Activated CD8-positive, alpha-beta T cell treated with anti-CD3 and anti-CD28 coated beads, Interleukin-2, amount 10 ng/mL, durations not matched to agents 7 days and 5 days (primary cell): ENCODE data around the gene RRP8. TPM values are rescaled to one million over a fixed set of nuclear protein-coding genes. Genes with fewer than 3 reads are reported as not detected.
A peak's percentile ranks its signal among the peaks of the same experiment; 100 is the strongest.

Experiments
- ATAC-seq: fragments of 150-1000 bp; cut with Tn5 transposase; one replicate; pipeline ENCODE4 v1.10.0; 2021; ENCODE audit warnings: moderate library complexity
- CTCF ChIA-PET: fragments of 350-600 bp; sonication (Branson Sonifier 250); formaldehyde crosslinking; loops from one replicate; lab custom pipeline; 2021; ENCODE audit warnings: antibody characterized with exemption; lab: Charles Lee
- POLR2A ChIA-PET: fragments of 350-600 bp; sonication (Branson Sonifier 250); formaldehyde crosslinking; loops from one replicate; lab custom pipeline; 2021; ENCODE audit warnings: antibody characterized with exemption; lab: Charles Lee
- DNase-seq: peaks from one replicate; pipeline ENCODE4 v3.0.0-alpha.2; 2020
- H3K27ac Mint-ChIP-seq: one replicate; pipeline ENCODE4 v1.8.0; 2021; ENCODE audit warnings: mild to moderate bottlenecking, mixed read lengths
- H3K27me3 Mint-ChIP-seq: one replicate; pipeline ENCODE4 v1.8.0; 2021; ENCODE audit warnings: low read depth, mixed read lengths
- H3K36me3 Mint-ChIP-seq: one replicate; pipeline ENCODE4 v1.8.0; 2021; ENCODE audit warnings: low read depth, mixed read lengths
- H3K4me1 Mint-ChIP-seq: one replicate; pipeline ENCODE4 v1.8.0; 2021; ENCODE audit warnings: low read depth, mixed read lengths
- H3K4me3 Mint-ChIP-seq: one replicate; pipeline ENCODE4 v1.8.0; 2021; ENCODE audit warnings: mild to moderate bottlenecking, mixed read lengths
- H3K9me3 Mint-ChIP-seq: one replicate; pipeline ENCODE4 v1.8.0; 2022; ENCODE audit warnings: mixed read lengths; ENCODE audit not compliant: insufficient read depth
- total RNA-seq, 2 experiments: library from RNA; stranded (reverse); gene quantifications; one replicate each; pipeline ENCODE4 v1.2.3, GENCODE V29; 2021

Gene RRP8
- total RNA-seq, 2 experiments from 2014 or later = 28.6 to 29.8 TPM

DNA sequence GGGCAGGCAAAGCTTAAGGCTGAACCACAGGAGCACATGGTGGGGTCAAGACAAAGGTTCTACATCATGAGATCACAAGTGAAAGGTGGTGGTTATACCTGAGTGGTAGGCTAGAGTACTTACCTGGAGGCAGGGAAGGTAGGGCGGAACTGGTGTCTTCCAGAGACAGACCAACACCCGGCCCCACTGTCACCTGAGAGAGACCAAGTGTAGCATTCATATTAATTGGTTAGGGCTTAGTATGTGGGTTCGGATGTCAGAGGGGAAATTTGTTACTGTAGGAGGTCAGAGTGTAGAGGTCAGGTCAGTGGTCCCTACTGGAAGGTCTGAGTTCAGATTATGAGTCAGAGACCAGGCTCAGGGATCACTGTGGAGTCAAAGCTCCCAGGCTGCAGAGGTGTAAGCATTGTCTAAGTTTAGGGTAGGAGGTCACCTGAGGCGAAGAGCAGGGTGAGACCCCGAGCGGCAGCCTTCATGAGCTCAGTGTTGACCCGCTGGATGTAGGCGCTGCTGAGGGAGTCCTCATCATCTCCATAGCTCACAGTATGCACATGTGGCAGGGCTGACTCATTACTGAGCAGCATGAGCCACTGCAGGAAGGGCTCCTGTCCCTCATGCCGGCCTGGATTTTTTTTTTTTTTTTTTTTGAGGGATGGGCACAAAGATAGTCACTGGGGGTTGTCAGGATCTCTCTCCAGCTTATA is 12.6 kb upstream of the RRP8 start:
- Mint-ChIP-seq H3K9me3 (no peaks in the 10 kb centered on the region), H3K4me3 (no peak overlapping the region), H3K36me3 (peaks cover 27% of the 10 kb centered on the region), H3K4me1 (peaks cover 6% of the 10 kb centered on the region), H3K27ac (no peak overlapping the region), H3K27me3 (no peaks in the 10 kb centered on the region)
- ChIA-PET CTCF (interaction anchor here (1.1 to 1.2 kb wide), 2 partner anchors 9 to 11 kb away, joined by 3 to 4 read pairs; no protein-coding TSS in a partner anchor), POLR2A (no interaction called here)
- DNase-seq (no peak), ATAC-seq (no peak)

DNA sequence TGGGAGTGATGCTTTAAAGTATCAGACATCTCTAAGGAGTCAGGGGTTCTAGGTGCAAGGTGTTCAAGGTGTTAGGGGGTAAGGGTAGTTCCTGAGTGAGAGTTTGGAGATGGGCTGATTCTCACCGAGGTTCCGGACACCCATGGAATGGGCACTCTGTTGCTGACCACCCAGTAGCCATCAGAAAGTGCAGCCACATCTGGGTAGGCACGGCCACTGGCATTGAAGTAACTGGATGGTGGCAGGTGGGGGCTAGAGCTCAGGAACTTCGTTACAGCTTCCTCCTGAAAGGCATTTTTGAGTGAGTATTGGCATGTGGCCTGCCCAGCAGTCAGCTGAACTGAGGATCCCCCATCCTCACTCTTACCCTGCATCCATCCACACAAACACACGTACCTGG is 11.6 kb upstream of the RRP8 start:
- POLR2A ChIA-PET = no interaction called here
- Mint-ChIP-seq H3K4me1 (peaks cover 16% of the 10 kb centered on the region), H3K9me3 (no peaks in the 10 kb centered on the region), H3K27me3 (no peaks in the 10 kb centered on the region), H3K36me3 (peaks cover 37% of the 10 kb centered on the region), H3K4me3 (no peak overlapping the region), H3K27ac (no peak overlapping the region)
- CTCF ChIA-PET = interaction anchor here (1.1 to 5.1 kb wide), 2 partner anchors 8 to 67 kb away, joined by 3 to 56 read pairs; partner anchors contain the start of gene MRPL17
- no peak for DNase-seq
- no peak for ATAC-seq

DNA sequence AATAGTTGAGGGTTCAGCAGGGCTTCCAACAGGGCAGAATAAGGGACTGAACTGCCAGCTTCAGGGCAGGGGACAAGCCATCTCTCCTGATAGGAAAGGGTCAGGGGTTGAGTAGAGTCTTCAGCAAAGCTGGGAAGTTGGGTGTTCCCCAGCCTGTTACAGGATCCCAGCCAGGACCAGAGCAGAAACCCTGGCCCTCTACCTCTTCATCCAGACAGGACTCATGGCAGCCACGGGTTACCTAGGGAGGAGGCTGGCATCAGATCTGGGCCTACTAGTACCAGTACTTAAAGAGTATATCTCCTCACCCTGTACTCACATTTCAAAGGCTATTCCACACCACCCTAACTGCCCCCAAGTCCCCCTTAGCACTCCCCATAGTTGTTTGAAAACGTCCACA is 11.0 kb upstream of the RRP8 start:
- H3K4me1 Mint-ChIP-seq = peaks cover 22% of the 10 kb centered on the region
- H3K36me3 Mint-ChIP-seq = peaks cover 43% of the 10 kb centered on the region
- no peaks in the 10 kb centered on the region for H3K9me3 Mint-ChIP-seq
- no peak overlapping the region for H3K27ac Mint-ChIP-seq
- no peaks in the 10 kb centered on the region for H3K27me3 Mint-ChIP-seq
- DNase-seq = no peak
- POLR2A ChIA-PET = interaction anchor here (0.6 kb wide), 1 partner anchor 36 kb away, joined by 3 read pairs; no protein-coding TSS in a partner anchor
- CTCF ChIA-PET = interaction anchor here (0.7 to 5.1 kb wide), 2 partner anchors 68 to 83 kb away, joined by 3 to 56 read pairs; partner anchors contain the start of gene MRPL17
- H3K4me3 Mint-ChIP-seq = no peak overlapping the region
- ATAC-seq = no peak

DNA sequence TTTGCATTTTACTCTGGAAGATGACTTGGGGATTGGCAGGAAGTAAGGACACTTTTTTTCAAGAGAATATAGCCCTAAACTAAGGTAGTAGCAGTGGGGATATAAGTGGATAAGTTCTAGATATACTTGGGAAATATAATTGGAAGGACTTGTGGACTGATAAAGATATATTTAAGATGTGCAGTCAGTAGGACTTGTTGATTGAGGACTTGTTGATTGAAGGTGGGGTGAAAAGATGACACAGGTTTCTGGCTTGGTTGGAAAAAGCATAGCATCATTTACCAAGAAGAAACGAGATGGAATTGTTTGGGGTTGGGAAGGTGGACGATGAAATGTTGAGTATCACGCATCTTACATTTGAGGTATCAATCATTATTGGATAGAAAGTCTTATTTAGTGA is 10.1 kb upstream of the RRP8 start:
- Mint-ChIP-seq H3K4me1 (peaks cover 31% of the 10 kb centered on the region), H3K27me3 (no peaks in the 10 kb centered on the region), H3K4me3 (no peak overlapping the region), H3K36me3 (peaks cover 53% of the 10 kb centered on the region), H3K9me3 (no peaks in the 10 kb centered on the region), H3K27ac (no peak overlapping the region)
- DNase-seq = no peak
- ATAC-seq = no peak
- ChIA-PET POLR2A (interaction anchor here (1.3 to 2.2 kb wide), 4 partner anchors 10 to 69 kb away, joined by 3 to 14 read pairs (median 6); partner anchors contain the start of genes ILK and RRP8), CTCF (interaction anchor here (1.0 to 5.1 kb wide), 12 partner anchors 9 to 235 kb away, joined by 3 to 56 read pairs (median 12); partner anchors contain the start of gene MRPL17)

DNA sequence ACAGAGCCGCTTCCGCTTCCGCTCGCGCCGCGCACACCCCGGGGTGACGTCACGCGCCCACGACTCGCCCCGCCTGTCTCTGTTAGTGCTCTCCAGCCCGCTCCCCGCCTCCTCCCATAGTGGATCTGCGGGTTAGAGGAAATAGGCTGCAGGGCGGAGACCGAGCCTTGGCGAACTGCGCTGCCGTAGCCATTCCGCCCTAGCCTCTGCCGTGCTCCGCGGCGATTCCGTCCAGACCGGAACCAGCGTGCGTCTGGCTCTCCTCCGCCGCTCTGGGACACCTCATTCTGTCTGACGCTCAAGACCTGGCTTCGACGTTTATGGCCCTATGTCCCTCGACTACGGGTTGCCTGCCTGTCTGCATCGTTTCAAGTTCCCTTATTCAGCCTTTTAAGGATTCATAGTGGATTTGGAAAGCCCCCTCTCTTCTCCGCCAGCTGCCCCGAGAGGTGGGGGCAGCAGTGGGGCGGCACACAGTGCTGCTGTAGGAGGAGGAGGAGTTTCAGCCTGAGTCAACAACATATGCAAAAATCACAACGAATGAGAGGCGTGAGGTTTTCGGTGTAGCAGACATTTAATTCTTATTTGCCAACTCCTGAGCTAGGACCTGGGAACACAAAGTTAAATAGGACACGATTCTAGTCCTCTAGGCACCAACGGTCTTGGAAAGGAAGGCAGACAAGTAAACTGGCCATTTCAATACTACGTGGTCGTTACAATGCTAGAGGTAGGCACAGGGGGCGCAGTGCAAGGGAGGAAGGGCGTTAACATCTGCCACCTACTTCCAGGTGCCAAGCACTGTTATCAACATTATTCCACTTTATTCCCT is 9.0 kb upstream of the RRP8 start, which contains the start of gene TAF10:
TSS of gene TAF10 (minus strand) at position 4 of the 829 bp plus-strand sequence. CDS start 27 bp downstream, outside the sequence.
- Mint-ChIP-seq H3K36me3 (peaks cover 63% of the 10 kb centered on the region), H3K27me3 (no peaks in the 10 kb centered on the region), H3K4me1 (peaks cover 42% of the 10 kb centered on the region), H3K4me3 (peak within 1 kb of the TSS; percentile 89), H3K27ac (peak within 1 kb of the TSS; percentile 92), H3K9me3 (no peaks in the 10 kb centered on the region)
- POLR2A ChIA-PET = interaction anchor here (0.7 to 2.2 kb wide), 18 partner anchors 8 to 222 kb away, joined by 3 to 14 read pairs (median 4); partner anchors contain the start of genes ILK, MRPL17, RRP8 and SMPD1
- peak; percentile 98 for DNase-seq
- ATAC-seq = peak; percentile 95
- CTCF ChIA-PET = interaction anchor here (0.6 to 5.1 kb wide), 24 partner anchors 8 to 234 kb away, joined by 3 to 56 read pairs (median 4); partner anchors contain the start of genes ILK, MRPL17 and RRP8

DNA sequence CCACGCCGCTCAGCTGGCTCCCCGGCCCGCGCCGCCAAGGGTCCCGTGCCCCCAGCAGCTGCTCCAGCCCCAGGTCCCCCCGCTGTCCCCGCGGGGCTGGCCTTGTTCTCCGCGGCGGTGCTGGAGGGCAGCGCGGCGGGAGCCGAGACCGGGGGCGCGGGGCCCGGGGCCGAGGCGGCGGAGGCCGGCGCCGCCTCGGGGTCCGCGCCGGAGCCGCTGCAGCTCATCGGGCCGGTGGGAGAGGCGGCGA is 8.5 kb upstream of the RRP8 start:
- DNase-seq (no peak), ATAC-seq (peak; percentile 22)
- Mint-ChIP-seq H3K27ac (peak overlapping the region; percentile 92), H3K4me3 (peak overlapping the region; percentile 89), H3K4me1 (peaks cover 46% of the 10 kb centered on the region), H3K36me3 (peaks cover 65% of the 10 kb centered on the region), H3K27me3 (no peaks in the 10 kb centered on the region), H3K9me3 (no peaks in the 10 kb centered on the region)
- CTCF ChIA-PET = interaction anchor here (0.6 to 5.1 kb wide), 20 partner anchors 9 to 233 kb away, joined by 3 to 56 read pairs (median 5); partner anchors contain the start of genes ILK, MRPL17 and RRP8
- POLR2A ChIA-PET = interaction anchor here (0.7 to 2.2 kb wide), 14 partner anchors 9 to 221 kb away, joined by 3 to 14 read pairs (median 4); partner anchors contain the start of genes ILK, MRPL17, RRP8 and SMPD1

DNA sequence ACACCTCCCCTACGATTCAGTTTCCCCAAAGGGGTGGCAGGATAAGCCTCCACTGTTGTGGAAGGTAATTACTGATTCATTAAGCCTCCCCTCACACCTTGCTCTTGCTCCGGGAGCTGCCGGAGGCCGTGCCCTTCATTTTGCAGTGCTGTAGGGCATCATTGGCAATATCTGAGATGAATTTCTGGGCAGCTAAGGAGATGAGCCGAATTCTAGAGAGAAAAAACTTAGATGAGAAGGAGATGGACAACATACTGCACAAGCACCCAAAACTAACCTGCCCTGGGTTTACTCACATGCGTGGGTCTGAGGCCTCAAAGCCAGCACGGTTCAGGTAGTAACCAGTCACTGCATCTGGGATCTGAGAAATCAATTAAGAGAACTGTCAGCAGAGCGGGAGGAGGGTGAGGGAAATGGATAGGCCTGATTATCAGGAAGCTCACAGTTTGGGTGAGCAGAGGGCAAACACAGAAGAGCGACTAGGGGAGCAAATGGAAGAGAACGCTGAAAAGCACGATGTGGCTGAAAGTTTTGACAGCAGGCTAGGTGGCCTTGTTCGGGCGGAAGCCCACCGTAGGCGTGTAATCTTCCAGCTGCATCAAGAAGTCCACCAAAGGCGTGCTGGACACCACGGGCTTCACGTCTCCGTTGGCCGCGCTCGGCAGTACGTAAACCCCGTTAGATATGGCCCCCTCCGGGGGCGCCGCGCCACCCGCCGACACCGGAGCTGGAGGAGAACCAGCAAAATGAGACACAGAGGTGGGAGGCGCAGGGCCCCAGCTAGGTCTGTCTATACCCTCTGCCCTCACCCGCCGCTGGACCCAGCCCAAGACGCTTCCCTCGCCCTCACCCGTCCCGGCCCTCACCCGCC is 7.9 kb upstream of the RRP8 start:
- Mint-ChIP-seq H3K4me1 (peaks cover 49% of the 10 kb centered on the region), H3K27me3 (no peaks in the 10 kb centered on the region), H3K36me3 (peaks cover 65% of the 10 kb centered on the region), H3K27ac (peak overlapping the region; percentile 92), H3K4me3 (peak overlapping the region; percentile 89), H3K9me3 (no peaks in the 10 kb centered on the region)
- DNase-seq = peak; percentile 50
- CTCF ChIA-PET = interaction anchor here (0.6 to 5.1 kb wide), 20 partner anchors 8 to 233 kb away, joined by 3 to 56 read pairs (median 5); partner anchors contain the start of genes ILK, MRPL17 and RRP8
- ATAC-seq = no peak
- POLR2A ChIA-PET = interaction anchor here (0.7 to 2.2 kb wide), 15 partner anchors 8 to 221 kb away, joined by 3 to 14 read pairs (median 4); partner anchors contain the start of genes ILK, MRPL17, RRP8 and SMPD1

DNA sequence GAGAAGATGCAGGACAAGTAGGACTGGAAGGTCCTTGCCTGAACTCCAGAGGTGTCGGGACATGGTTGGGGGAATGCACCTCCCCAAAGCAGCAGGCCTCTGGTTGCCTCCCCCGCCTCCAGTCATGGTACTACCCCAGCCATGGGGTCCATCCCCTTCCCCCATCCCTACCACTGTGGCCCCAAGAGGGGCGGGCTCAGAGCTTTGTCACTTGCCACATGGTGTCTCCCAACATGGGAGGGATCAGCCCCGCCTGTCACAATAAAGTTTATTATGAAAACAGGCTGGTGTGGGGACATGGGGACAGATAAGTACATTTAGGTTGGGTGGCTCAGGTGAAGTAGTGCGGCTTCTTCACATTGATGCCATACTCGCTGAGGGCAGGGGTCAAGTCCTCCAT is 7.2 kb upstream of the RRP8 start:
- no peak for DNase-seq

DNA sequence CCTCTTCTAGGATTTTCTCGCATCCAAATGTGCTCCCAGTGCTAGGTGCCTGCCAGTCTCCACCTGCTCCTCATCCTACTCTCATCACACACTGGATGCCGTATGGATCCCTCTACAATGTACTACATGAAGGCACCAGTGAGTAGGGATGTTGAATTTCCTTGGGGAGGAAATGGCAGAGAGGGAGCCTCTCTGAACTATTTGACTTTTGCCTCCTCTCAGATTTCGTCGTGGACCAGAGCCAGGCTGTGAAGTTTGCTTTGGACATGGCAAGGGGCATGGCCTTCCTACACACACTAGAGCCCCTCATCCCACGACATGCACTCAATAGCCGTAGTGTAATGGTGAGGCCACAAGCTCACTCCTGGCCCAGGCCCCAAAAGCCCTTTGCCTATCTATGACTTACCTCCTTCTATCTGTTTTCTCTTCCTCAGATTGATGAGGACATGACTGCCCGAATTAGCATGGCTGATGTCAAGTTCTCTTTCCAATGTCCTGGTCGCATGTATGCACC is 6.1 kb upstream of the RRP8 start:
- H3K36me3 Mint-ChIP-seq = peaks cover 53% of the 10 kb centered on the region
- H3K27me3 Mint-ChIP-seq = no peaks in the 10 kb centered on the region

More for the DNA sequence above, 7.2 kb upstream of the RRP8 start:
- Mint-ChIP-seq H3K36me3 (peaks cover 62% of the 10 kb centered on the region), H3K4me1 (peaks cover 54% of the 10 kb centered on the region), H3K27me3 (no peaks in the 10 kb centered on the region), H3K9me3 (no peaks in the 10 kb centered on the region), H3K27ac (peak overlapping the region; percentile 92), H3K4me3 (peak overlapping the region; percentile 89)
- ATAC-seq = no peak
- CTCF ChIA-PET = interaction anchor here (2.9 to 5.1 kb wide), 2 partner anchors 57 to 71 kb away, joined by 21 to 56 read pairs; partner anchors contain the start of gene MRPL17
- POLR2A ChIA-PET = interaction anchor here (1.4 kb wide), 1 partner anchor 9 kb away, joined by 4 read pairs; the partner anchor contains the start of gene TPP1

More for the DNA sequence above, 6.1 kb upstream of the RRP8 start:
- ChIA-PET CTCF (interaction anchor here (1.3 to 1.6 kb wide), 2 partner anchors 74 to 78 kb away, joined by 3 to 7 read pairs; partner anchors contain the start of gene MRPL17), POLR2A (interaction anchor here (1.2 kb wide), 1 partner anchor 75 kb away, joined by 3 read pairs; no protein-coding TSS in a partner anchor)
- no peak for ATAC-seq
- Mint-ChIP-seq H3K9me3 (no peaks in the 10 kb centered on the region), H3K4me1 (peaks cover 54% of the 10 kb centered on the region), H3K27ac (peak overlapping the region; percentile 44), H3K4me3 (peak overlapping the region; percentile 9)
- no peak for DNase-seq
